Heart right ventricle (tissue), 16 donors: ENCODE measurements around the gene IPCEF1. TPM values are rescaled to one million over a fixed set of nuclear protein-coding genes. Genes with fewer than 3 reads are reported as not detected.

Experiments used
- ATAC-seq, 8 donors: fragments of 200-7000 bp; cut with Tn5 transposase; one replicate each; pipeline ENCODE4 v1.9.1; 2020; ENCODE audit warnings: mild to moderate bottlenecking in 8 of 8, moderate library complexity in 8 of 8, moderate number of reproducible peaks in 1 of 8
- DNase-seq, 2 donors: peaks; one replicate each; pipeline ENCODE4 v3.0.0-alpha.2; 2020
- H3K27ac ChIP-seq, 10 donors: fragments of 200-600 bp; sonication (generic) in 2 of 10; one replicate each; pipeline versions ENCODE4 v1.5.0 to v1.8.0; 2020 to 2022; ENCODE audit warnings: mild to moderate bottlenecking in 3 of 10
- H3K27me3 ChIP-seq, 7 donors: fragments of 200-600 bp; one replicate each; pipeline ENCODE4 v1.8.0; 2021 to 2022; ENCODE audit warnings: mild to moderate bottlenecking in 2 of 7
- H3K36me3 ChIP-seq, 9 donors: fragments of 200-600 bp; sonication (generic) in 1 of 9; one replicate each; pipeline versions ENCODE4 v1.5.0 to v1.8.0; 2020 to 2022; ENCODE audit warnings: mild to moderate bottlenecking in 2 of 9
- H3K4me1 ChIP-seq, 9 donors: fragments of 200-600 bp; sonication (generic) in 1 of 9; one replicate each; pipeline versions ENCODE4 v1.5.0 to v1.8.0; 2020 to 2022; ENCODE audit warnings: mild to moderate bottlenecking in 4 of 9
- H3K4me3 ChIP-seq, 10 donors: fragments of 200-600 bp; sonication (generic) in 2 of 10; one replicate each; pipeline versions ENCODE4 v1.5.0 to v1.8.0; 2020 to 2022; ENCODE audit warnings: mild to moderate bottlenecking in 7 of 10, moderate library complexity in 2 of 10
- H3K9me3 ChIP-seq, 11 donors: fragments of 200-600 bp in 10 of 11; sonication (generic) in 2 of 11; one replicate each; pipeline versions ENCODE4 v1.5.0 to v1.8.0; 2013 to 2022; ENCODE audit warnings: mild to moderate bottlenecking in 2 of 11, control low read depth in 1 of 11, moderate library complexity in 1 of 11
- WGBS, 2 donors: extraction: QIAGEN DNeasy Blood & Tissue Kit; methylation state at CpG; one replicate each; pipeline ENCODE4 v1.1.7; 2013; ENCODE audit warnings: inconsistent platforms in 1 of 2; 5-methylcytosine and 5-hydroxymethylcytosine counted together
- intact Hi-C, 10 donors: fragments of 100-400 bp; cut with DNase I; formaldehyde crosslinking; loops; one replicate each; pipeline versions ENCODE4 v1.11.1 to v1.14.2; 2022
- polyA plus RNA-seq, 2 donors: library from polyadenylated mRNA; stranded (reverse); fragments of 200-250 nt; gene quantifications; one replicate each; pipeline ENCODE4 v1.2.3, GENCODE V29; 2013
- total RNA-seq, 10 donors: library from RNA; stranded (reverse); fragmentation: NEBNext Ultra II Directional in 3 of 10; extraction: Animal tissue kit (Norgen Biotek cat#: 25700) in 3 of 10; gene quantifications; one replicate each; pipeline versions ENCODE4 v1.2.1 to v1.2.4, GENCODE V29; 2021 to 2023
- TF ChIP-seq, protein P1 (sequence below), 9 donors: fragments of 200-600 bp; sonication (generic) in 2 of 9; IDR thresholded peaks; one replicate each; pipeline versions ENCODE4 v1.5.0 to v1.8.0; 2021 to 2022; ENCODE audit warnings: antibody characterized with exemption in 9 of 9, mild to moderate bottlenecking in 5 of 9, moderate library complexity in 1 of 9
- donor health status: Arrhythmogenic right ventricular cardiomyopathy.
- donor health status: ischemic (EF 13 %, LVEDD 7.1; RV severe dilation, severe dysfunction).
- donor health status: healthy with polysubstance abuse.
- donor health status: DM: no; HTN: yes; CAD: no.
- donor health status: DM: no; HTN: no; CAD: no.
- donor health status: ischemic (EF 25% LVEDD 6.9; RV normal size, moderate dysfunction).
- donor health status: ischemic (EF 25% LVEDD 5.7; RV mildly dilated, moderate dysfunction).
- donor health status: healthy.
- donor health status: DM: yes; HTN: yes; CAD: no.
- donor health status: Ischemic cardiomyopathy.
- donor health status: ischemic (EF 35%, LVEDD 5.7; RV mildly dilated, moderate dysfunction).
- donor health status: nonischemic (EF 11% LVEDD 7.7; RV severe dilation, severe dysfunction).
- donor health status: DM: yes; HTN: yes; CAD: no.
- donor health status: PGD.
- donor health status: ischemic (EF 29% LVEDD 5.4; RV normal size, mild dysfunction).
- donor health status: nonischemic (EF 23%, LVEDD 6.1; RV moderate dilation, normal function).

IPCEF1 gene
- total and polyA plus RNA-seq, 12 donors, result 0.06 to 5.0 (median 1.4) TPM

- H3K27ac ChIP-seq, result no peak overlapping the region
- ATAC-seq, result no peak
- H3K36me3 ChIP-seq, result no peaks in the 10 kb centered on the region
- H3K9me3 ChIP-seq, result no peaks in the 10 kb centered on the region
- no peak overlapping the region for H3K4me3 ChIP-seq
- peaks cover 0 to 28% (median 0%) of the 10 kb centered on the region in 9 donors for H3K4me1 ChIP-seq
- intact Hi-C loops, result no loop called here
- WGBS, 2 donors, result 88 to 90% methylated on average over 4 of the region's 4 CpGs
- no peaks in the 10 kb centered on the region for H3K27me3 ChIP-seq
- TF ChIP-seq, protein P1, sequence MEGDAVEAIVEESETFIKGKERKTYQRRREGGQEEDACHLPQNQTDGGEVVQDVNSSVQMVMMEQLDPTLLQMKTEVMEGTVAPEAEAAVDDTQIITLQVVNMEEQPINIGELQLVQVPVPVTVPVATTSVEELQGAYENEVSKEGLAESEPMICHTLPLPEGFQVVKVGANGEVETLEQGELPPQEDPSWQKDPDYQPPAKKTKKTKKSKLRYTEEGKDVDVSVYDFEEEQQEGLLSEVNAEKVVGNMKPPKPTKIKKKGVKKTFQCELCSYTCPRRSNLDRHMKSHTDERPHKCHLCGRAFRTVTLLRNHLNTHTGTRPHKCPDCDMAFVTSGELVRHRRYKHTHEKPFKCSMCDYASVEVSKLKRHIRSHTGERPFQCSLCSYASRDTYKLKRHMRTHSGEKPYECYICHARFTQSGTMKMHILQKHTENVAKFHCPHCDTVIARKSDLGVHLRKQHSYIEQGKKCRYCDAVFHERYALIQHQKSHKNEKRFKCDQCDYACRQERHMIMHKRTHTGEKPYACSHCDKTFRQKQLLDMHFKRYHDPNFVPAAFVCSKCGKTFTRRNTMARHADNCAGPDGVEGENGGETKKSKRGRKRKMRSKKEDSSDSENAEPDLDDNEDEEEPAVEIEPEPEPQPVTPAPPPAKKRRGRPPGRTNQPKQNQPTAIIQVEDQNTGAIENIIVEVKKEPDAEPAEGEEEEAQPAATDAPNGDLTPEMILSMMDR (IDR thresholded peaks at IDR 0.05), result no peak
- DNase-seq, result no peak
Measured at GRCh38 chr6:154236646-154237301, 119.8 kb downstream of the IPCEF1 start.

DNA sequence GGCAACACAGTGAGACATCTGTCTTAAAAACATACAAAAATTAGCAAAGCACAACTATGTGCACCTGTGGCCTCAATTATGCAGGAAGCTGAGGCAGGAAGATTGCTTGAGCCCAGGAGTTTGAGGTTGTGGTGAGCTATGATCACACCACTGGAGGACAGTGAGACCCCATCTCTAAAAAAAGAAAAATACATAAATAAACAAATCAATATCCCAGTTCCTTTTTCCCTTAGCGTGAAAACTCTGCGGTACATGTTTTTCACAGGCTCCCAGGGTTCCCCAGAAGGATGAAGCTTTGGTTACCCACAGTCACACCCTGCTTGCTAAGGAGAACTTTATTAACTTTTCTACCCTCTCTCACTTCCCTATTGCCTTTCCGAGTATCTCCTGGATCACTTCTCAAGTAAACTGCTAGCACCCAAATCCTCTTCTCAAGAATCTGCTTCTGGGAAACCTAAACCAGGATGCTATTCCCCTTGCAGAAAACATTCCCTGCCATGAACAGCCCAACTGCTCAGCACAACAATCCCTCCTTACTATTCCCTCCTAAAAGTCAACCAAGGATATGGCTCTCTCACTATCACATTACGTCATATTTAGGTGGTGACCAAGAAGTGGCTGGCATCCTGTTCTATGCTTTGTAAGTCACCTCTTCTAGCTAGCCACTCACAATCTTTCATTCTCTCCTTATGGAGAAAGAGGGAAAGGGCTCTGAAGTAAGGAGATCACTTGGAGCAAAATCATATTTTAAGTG, 122.4 kb downstream of the IPCEF1 start:
- H3K4me1 ChIP-seq, result peaks cover 0 to 43% (median 0%) of the 10 kb centered on the region in 9 donors
- TF ChIP-seq, protein P1 (IDR thresholded peaks at IDR 0.05), result no peak
- intact Hi-C loops, result no loop called here
- no peaks in the 10 kb centered on the region for H3K27me3 ChIP-seq
- H3K9me3 ChIP-seq, result no peaks in the 10 kb centered on the region
- H3K4me3 ChIP-seq, result no peak overlapping the region
- DNase-seq (no peak), ATAC-seq (no peak)
- H3K27ac ChIP-seq, result peak overlapping the region in 1 of 10 donors; percentile 17
- WGBS, 2 donors, result 93% methylated on average over 4 of the region's 4 CpGs
- no peaks in the 10 kb centered on the region for H3K36me3 ChIP-seq

DNA sequence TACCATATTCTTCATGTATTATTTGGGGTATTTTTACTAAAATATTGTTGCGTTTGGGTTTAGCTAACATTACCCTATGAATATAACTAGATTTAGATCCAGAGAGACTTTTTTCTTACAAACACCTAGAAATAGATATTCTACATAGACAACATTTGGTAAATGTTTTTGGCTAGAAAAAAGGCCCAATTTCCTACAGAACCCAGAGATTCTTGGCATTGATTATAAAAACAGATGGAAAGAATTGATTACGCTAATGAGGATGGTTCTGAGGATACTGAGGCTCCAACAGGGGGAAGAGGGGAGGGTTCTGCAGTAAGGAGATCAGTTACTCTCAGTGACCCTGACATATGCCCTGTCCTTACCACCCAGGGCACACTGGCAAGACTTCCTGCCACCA, 123.2 kb downstream of the IPCEF1 start:
- Histone ChIP-seq H3K27ac (peak overlapping the region in 1 of 10 donors; percentile 17), H3K4me1 (peaks cover 0 to 36% (median 0%) of the 10 kb centered on the region in 9 donors), H3K4me3 (no peak overlapping the region), H3K9me3 (no peaks in the 10 kb centered on the region), H3K36me3 (no peaks in the 10 kb centered on the region), H3K27me3 (no peaks in the 10 kb centered on the region)
- intact Hi-C loops, result no loop called here
- no peak for DNase-seq
- TF ChIP-seq, protein P1 (IDR thresholded peaks at IDR 0.05), result no peak
- 97 to 98% methylated on average over 2 of the region's 2 CpGs for WGBS, 2 donors
- no peak for ATAC-seq

DNA sequence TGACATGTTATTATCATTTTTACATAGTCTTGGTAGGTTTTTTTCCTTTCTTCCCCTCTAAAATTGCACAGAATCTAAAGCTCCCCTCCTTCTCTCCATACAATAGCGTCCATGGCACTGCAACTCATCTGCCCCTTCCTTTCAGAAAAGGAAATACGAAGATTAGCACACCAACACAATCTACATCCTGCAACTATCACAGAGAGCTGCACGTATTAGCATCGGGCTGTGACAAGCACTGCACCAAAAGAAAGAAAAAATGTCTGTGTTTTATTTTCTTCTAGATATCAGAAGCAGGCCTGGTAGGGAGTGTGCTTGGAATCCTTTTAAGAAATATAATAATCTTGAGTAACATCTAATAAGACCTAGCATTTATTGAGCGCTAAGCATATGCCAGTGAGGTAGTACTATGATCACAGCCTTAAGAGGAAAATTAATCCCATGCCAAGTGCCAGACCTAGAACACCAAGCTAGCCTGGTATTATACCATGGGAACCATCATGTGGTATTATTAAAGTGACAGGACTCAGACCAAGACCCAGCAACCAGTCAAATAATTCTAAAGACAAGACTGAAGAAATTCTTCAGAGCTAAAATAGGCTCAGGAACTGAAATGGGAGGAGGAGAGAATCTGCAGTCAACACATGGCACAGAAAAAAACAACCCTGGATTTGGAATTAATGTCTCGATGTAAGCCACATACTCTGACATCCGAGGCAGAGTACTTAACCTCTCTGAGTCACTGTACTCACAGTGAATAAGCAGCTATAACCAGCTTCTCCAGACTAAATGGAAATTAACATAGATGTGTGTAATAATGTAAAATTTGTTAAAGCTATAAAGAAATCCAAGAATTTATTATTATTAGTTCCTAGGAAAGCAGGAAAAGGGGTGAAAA, 124.3 kb downstream of the IPCEF1 start:
- no peaks in the 10 kb centered on the region for H3K36me3 ChIP-seq
- no peaks in the 10 kb centered on the region for H3K9me3 ChIP-seq
- H3K4me1 ChIP-seq, result peaks cover 0 to 36% (median 0%) of the 10 kb centered on the region in 9 donors
- H3K27ac ChIP-seq, result peak overlapping the region in 1 of 10 donors; percentile 13
- no peak overlapping the region for H3K4me3 ChIP-seq
- WGBS, 2 donors, result 60 to 73% methylated on average over 7 of the region's 7 CpGs
- H3K27me3 ChIP-seq, result no peaks in the 10 kb centered on the region
- ATAC-seq (no peak), DNase-seq (no peak)
- TF ChIP-seq, protein P1 (IDR thresholded peaks at IDR 0.05), result no peak
- intact Hi-C loops, result no loop called here
